Mucosa of descending colon (tissue), 3 donors: ENCODE measurements around the gene DHRS12. TPM values are rescaled to one million over a fixed set of nuclear protein-coding genes. Genes with fewer than 3 reads are reported as not detected.

Experiments used
- ATAC-seq: fragments of 200-7000 bp; cut with Tn5 transposase; one replicate; pipeline ENCODE4 v1.9.1; 2020; ENCODE audit warnings: mild to moderate bottlenecking, moderate library complexity
- DNase-seq, 3 donors: peaks; one replicate each; pipeline ENCODE4 v3.0.0-alpha.2; 2020
- H3K36me3 ChIP-seq: fragments of 200-600 bp; one replicate; pipeline ENCODE4 v1.8.0; 2021; ENCODE audit warnings: low read depth, mild to moderate bottlenecking
- H3K4me1 ChIP-seq: fragments of 200-600 bp; one replicate; pipeline ENCODE4 v1.8.0; 2021; ENCODE audit warnings: low read depth, mild to moderate bottlenecking
- H3K4me3 ChIP-seq: fragments of 200-600 bp; one replicate; pipeline ENCODE4 v1.8.0; 2021; ENCODE audit warnings: mild to moderate bottlenecking
- H3K9me3 ChIP-seq: fragments of 200-600 bp; one replicate; pipeline ENCODE4 v1.8.0; 2021; ENCODE audit warnings: mild to moderate bottlenecking
- intact Hi-C, 2 donors: fragments of 100-400 bp; cut with DNase I in 1 of 2; cut with micrococcal nuclease in 1 of 2; formaldehyde crosslinking; loops; one replicate each; pipeline versions ENCODE4 v1.11.0 to v1.11.1; 2022; cut with DNase I, micrococcal nuclease
- total RNA-seq, 3 donors: library from RNA; stranded (reverse); fragmentation: NEBNext Ultra II Directional in 2 of 3; extraction: Animal tissue kit (Norgen Biotek cat#: 25700) in 2 of 3; gene quantifications; one replicate each; pipeline versions ENCODE4 v1.2.1 to v1.2.4, GENCODE V29; 2021 to 2023
- TF ChIP-seq, protein P1 (sequence below): fragments of 200-600 bp; IDR thresholded peaks from one replicate; pipeline ENCODE4 v1.8.0; 2022; ENCODE audit warnings: antibody characterized with exemption, mild to moderate bottlenecking
- donor health status: DM: no; HTN: no; CAD: no; lungs with moderate emphysema.
- donor health status: DM: no; HTN: no; CAD: no.
- donor health status: DM: no; HTN: yes; CAD: no.

The DHRS12 gene
- total RNA-seq, 3 donors from 2014 or later = 11.8 to 15.1 (median 14.1) TPM

DNA sequence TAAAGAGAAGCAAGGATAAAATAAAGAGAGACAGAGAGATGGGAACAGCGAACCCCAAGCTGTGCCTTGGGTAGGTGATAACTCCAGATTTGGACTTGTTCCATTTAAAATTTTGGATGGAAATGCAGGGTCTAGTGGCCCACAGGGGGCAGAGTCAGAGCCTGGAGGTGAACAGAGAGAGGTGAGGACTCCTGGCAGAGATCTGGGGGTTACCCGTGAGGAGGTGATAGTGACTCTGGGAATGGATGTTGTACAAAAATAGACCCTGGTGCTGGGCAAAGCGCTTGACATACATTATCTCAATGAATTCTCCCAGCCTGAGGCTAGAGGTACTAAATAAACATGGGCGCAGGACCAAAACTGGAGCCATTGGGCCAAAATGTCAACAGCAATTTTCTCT lies 14.3 kb upstream of the DHRS12 start:
- TF ChIP-seq, protein P1, sequence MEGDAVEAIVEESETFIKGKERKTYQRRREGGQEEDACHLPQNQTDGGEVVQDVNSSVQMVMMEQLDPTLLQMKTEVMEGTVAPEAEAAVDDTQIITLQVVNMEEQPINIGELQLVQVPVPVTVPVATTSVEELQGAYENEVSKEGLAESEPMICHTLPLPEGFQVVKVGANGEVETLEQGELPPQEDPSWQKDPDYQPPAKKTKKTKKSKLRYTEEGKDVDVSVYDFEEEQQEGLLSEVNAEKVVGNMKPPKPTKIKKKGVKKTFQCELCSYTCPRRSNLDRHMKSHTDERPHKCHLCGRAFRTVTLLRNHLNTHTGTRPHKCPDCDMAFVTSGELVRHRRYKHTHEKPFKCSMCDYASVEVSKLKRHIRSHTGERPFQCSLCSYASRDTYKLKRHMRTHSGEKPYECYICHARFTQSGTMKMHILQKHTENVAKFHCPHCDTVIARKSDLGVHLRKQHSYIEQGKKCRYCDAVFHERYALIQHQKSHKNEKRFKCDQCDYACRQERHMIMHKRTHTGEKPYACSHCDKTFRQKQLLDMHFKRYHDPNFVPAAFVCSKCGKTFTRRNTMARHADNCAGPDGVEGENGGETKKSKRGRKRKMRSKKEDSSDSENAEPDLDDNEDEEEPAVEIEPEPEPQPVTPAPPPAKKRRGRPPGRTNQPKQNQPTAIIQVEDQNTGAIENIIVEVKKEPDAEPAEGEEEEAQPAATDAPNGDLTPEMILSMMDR = no peak
- no peaks in the 10 kb centered on the region for H3K36me3 ChIP-seq
- DNase-seq = no peak
- ATAC-seq = no peak
- H3K9me3 ChIP-seq = no peaks in the 10 kb centered on the region
- intact Hi-C loops = loop anchor here (10.0 kb wide), 1 partner anchor 307 kb away; the partner anchor contains the start of gene NEK5 (in 2 of the 2)
- H3K4me1 ChIP-seq = no peaks in the 10 kb centered on the region
- no peak overlapping the region for H3K4me3 ChIP-seq

DNA sequence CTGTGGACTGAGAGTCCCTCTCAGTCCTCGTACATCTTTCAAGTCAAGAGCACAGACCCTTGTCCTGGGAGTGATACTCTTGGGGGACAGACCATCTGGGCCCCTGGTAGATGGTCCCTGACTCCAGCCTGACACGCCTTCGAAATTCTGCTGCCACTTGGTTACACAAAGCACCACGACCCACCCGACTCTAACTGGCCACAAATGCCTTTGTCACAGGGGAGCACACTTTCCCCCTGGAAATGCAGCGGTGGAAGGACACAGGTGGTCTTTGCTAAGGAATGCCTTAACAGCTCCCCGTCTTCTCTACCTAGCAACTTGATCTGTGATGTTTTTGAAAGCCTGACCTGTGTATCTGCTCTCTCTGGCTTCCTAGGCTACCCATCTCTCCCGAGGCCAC lies 13.8 kb upstream of the DHRS12 start:
- Histone ChIP-seq H3K36me3 (no peaks in the 10 kb centered on the region), H3K9me3 (no peaks in the 10 kb centered on the region), H3K4me3 (no peak overlapping the region), H3K4me1 (no peaks in the 10 kb centered on the region)
- DNase-seq = no peak
- TF ChIP-seq, protein P1 = no peak
- ATAC-seq = no peak
- intact Hi-C loops = loop anchor here (10.0 kb wide), 1 partner anchor 307 kb away; the partner anchor contains the start of gene NEK5 (in 2 of the 2)

DNA sequence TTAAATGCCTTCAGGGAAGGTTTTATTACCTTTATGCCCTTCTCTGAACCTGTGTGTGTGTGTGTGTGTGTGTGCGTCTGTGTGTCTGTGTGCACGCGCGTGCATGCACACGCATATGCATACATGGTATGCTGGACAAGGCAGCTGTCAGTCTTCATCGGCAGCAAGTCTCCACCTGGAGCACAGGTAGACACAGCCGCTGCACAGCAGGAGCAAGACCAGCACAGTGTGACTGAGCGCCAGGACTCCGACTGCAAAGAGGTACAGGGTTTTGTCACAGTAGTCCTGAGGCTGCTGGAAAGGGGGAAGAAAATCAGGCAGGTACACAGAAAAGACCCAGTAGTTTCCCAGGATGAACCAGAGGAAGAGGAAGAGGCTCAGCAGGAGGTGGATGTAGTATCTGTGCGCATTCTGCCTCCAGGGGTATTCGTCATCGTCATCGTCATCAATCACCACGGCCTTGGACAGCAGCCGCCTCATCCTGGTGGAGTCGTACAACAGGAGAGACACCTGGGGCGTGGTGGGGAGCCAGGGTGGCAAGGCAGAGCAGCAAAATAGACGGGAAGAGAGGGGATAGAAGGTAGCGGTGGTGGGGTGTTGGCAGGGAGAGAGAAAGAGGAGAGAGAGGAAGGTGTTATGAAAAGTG lies 12.8 kb upstream of the DHRS12 start:
- intact Hi-C loops = loop anchor here (10.0 kb wide), 1 partner anchor 308 kb away; the partner anchor contains the start of gene NEK5 (in 2 of the 2)
- Histone ChIP-seq H3K4me3 (no peak overlapping the region), H3K9me3 (no peaks in the 10 kb centered on the region), H3K4me1 (no peaks in the 10 kb centered on the region), H3K36me3 (no peaks in the 10 kb centered on the region)
- DNase-seq (no peak), ATAC-seq (no peak)
- TF ChIP-seq, protein P1 = no peak

DNA sequence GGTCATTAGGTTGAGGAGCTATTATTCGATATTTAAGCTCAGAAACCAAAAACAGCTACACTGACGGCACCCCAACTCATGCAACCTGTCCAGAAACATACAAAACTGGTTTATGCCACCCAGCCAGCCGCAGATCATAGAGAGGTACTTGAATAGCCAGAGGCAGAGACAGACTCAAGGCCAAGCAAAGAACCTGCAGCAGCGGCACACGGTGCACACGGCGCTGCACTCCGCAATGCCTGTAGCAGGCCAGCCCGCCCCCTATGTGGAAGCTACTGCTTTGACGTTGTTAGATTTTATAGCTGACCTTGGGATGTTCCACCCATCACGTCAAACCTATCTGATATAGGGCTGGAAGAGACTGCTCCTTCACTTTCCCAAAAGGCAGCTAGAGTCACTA lies 11.9 kb upstream of the DHRS12 start:
- ATAC-seq (peak; percentile 72), DNase-seq (peak in 2 of 3 donors; percentile 45 to 51)
- Histone ChIP-seq H3K36me3 (no peaks in the 10 kb centered on the region), H3K9me3 (no peaks in the 10 kb centered on the region), H3K4me3 (no peak overlapping the region), H3K4me1 (no peaks in the 10 kb centered on the region)
- TF ChIP-seq, protein P1 = no peak
- intact Hi-C loops = loop anchor here (10.0 kb wide), 1 partner anchor 309 kb away; the partner anchor contains the start of gene NEK5 (in 2 of the 2)

DNA sequence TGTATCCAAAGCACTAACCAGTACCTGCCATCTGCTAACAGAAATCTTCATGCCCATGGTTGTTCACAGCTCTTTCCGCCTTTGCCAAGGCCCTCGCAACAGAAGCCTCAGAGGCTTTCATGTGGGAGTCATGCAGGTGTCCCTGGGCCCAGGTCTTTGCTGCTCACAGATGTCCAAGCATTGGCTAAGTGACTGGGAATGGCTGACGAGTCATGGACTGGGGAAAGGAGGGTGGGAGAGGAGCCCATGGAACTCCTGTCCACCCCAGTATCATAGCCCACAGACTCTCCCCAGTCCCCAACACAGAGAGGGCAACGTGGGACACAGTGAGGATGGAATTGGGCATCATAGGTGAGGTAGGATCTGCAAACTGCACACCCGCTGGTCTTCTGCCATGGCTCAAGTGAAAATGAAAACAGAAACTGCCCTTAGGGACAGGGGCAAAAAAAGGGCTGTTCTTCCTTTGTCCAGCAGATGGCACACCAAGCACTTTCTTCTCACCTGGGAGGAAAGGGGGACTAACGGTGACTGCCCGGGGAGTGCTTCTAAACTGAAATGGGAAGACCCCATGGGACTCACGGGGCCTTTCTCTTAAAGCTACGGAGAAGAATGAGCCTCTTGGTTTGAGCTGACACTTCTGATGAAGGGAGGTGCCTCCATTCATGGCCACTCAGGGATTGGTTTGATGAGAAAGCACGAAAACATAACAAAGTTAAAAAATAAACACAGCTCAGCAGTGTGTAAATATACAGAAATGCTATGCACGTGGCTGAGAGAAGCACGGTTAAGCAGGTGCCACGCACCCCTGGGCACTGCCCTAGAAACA lies 11.1 kb upstream of the DHRS12 start:
- Histone ChIP-seq H3K36me3 (no peaks in the 10 kb centered on the region), H3K4me1 (no peaks in the 10 kb centered on the region), H3K9me3 (no peaks in the 10 kb centered on the region), H3K4me3 (no peak overlapping the region)
- DNase-seq = peak in 2 of 3 donors; percentile 60 to 87
- intact Hi-C loops = loop anchor here (10.0 kb wide), 1 partner anchor 310 kb away; the partner anchor contains the start of gene NEK5 (in 2 of the 2)
- peak; percentile 91 for ATAC-seq
- TF ChIP-seq, protein P1 = peak; percentile 50
